ENCODE results near the gene TNFRSF4. TPM values are rescaled to one million over a fixed set of nuclear protein-coding genes. Genes with fewer than 3 reads are reported as not detected.

The TNFRSF4 gene
- total RNA-seq, 1 experiment from 2014 or later: 0.62 TPM

GRCh38 chr1:1189111-1189510, 24.8 kb downstream of the TNFRSF4 start:
- no peak for DNase-seq (ENCODE audit: low read depth, low spot score)
- POLR2A ChIA-PET: no interaction called here
- no peak for ATAC-seq
- TF ChIP-seq SIN3A (IDR thresholded peaks at IDR 0.05; ENCODE audit: borderline replicate concordance, insufficient read depth, low read depth, low read length): no peak
- no peak for TF ChIP-seq REST (IDR thresholded peaks at IDR 0.05; ENCODE audit: insufficient read depth in 1 of 2, low read depth in 2 of 2, low read length in 1 of 2)
- no peak for TF ChIP-seq CTCF (IDR thresholded peaks at IDR 0.05)
- TF ChIP-seq POLR2AphosphoS5 (IDR thresholded peaks at IDR 0.05; ENCODE audit: low read depth, low read length): no peak
- no peak for TF ChIP-seq TCF7L2 (IDR thresholded peaks at IDR 0.05; ENCODE audit: low read depth, low read length)
- no TSS peak for BruUV-seq (replicated peaks)
- intact Hi-C loops (cut with micrococcal nuclease; ENCODE audit: unreplicated experiment) (loop anchor here (10.0 kb wide), 1 partner anchor 64 kb away; no protein-coding TSS in a partner anchor), in situ Hi-C loops (cut with HindIII; ENCODE audit: low pct_unique_long_range_greater_than_20kb, low sequenced_read_pairs) (no loop called here)
- Histone ChIP-seq H3K36me3 (ENCODE audit: control insufficient read depth, insufficient read depth, low read length) (no peaks in the 10 kb centered on the region), H3K27me3 (ENCODE audit: control insufficient read depth, insufficient read depth, low read length) (no peaks in the 10 kb centered on the region), H3K4me1 (ENCODE audit: control insufficient read depth, insufficient read depth, low read length) (no peaks in the 10 kb centered on the region), H3K4me3 (ENCODE audit: low read depth in 2 of 2, low read length in 2 of 2) (no peak overlapping the region), H3K27ac (ENCODE audit: low read length) (no peak overlapping the region), H3K9me3 (ENCODE audit: control insufficient read depth, insufficient read depth, low read depth, low read length) (no peaks in the 10 kb centered on the region)
- CTCF ChIA-PET: no interaction called here

GRCh38 chr1:1187938-1188337, 26.0 kb downstream of the TNFRSF4 start:
- Histone ChIP-seq H3K27me3 (ENCODE audit: control insufficient read depth, insufficient read depth, low read length) (no peaks in the 10 kb centered on the region), H3K36me3 (ENCODE audit: control insufficient read depth, insufficient read depth, low read length) (no peaks in the 10 kb centered on the region), H3K4me3 (ENCODE audit: low read depth in 2 of 2, low read length in 2 of 2) (no peak overlapping the region), H3K9me3 (ENCODE audit: control insufficient read depth, insufficient read depth, low read depth, low read length) (no peaks in the 10 kb centered on the region), H3K4me1 (ENCODE audit: control insufficient read depth, insufficient read depth, low read length) (no peaks in the 10 kb centered on the region), H3K27ac (ENCODE audit: low read length) (no peak overlapping the region)
- intact Hi-C loops (cut with micrococcal nuclease; ENCODE audit: unreplicated experiment): loop anchor here (10.0 kb wide), 1 partner anchor 63 kb away; no protein-coding TSS in a partner anchor
- DNase-seq (ENCODE audit: low read depth, low spot score): no peak
- CTCF ChIA-PET: interaction anchor here (0.7 kb wide), 1 partner anchor 186 kb away, joined by 4 read pairs; no protein-coding TSS in a partner anchor
- no peak for ATAC-seq
- POLR2A ChIA-PET: interaction anchor here (0.7 kb wide), 2 partner anchors 42 to 100 kb away, joined by 8 to 10 read pairs; no protein-coding TSS in a partner anchor
- no TSS peak for BruUV-seq (replicated peaks)
- TF ChIP-seq SIN3A (IDR thresholded peaks at IDR 0.05; ENCODE audit: borderline replicate concordance, insufficient read depth, low read depth, low read length) (no peak), CTCF (IDR thresholded peaks at IDR 0.05) (no peak), REST (IDR thresholded peaks at IDR 0.05; ENCODE audit: insufficient read depth in 1 of 2, low read depth in 2 of 2, low read length in 1 of 2) (no peak), POLR2AphosphoS5 (IDR thresholded peaks at IDR 0.05; ENCODE audit: low read depth, low read length) (no peak), TCF7L2 (IDR thresholded peaks at IDR 0.05; ENCODE audit: low read depth, low read length) (no peak)
- in situ Hi-C loops (cut with HindIII; ENCODE audit: low pct_unique_long_range_greater_than_20kb, low sequenced_read_pairs): no loop called here

Data from Panc1 (cell line).